ENCODE results near the gene STX18.
"Not testable (repeated sequence)": the region's sequence is repeated elsewhere in the genome, so short reads cannot be mapped to it uniquely, and the experiment has no call there.

The STX18 gene

GRCh38 chr4:4518747-4519146 is 23.1 kb downstream of the STX18 start:
- in situ Hi-C loops (cut with MboI; ENCODE audit: low pct_unique_long_range_greater_than_20kb, low sequenced_read_pairs, unreplicated experiment): no loop called here
- TF ChIP-seq CTCF (IDR thresholded peaks at IDR 0.05; ENCODE audit: extremely low read depth, insufficient read depth, missing control alignments): no peak
- DNase-seq (ENCODE audit: low spot score): no peak

- no peak for TF ChIP-seq CTCF (IDR thresholded peaks at IDR 0.05; ENCODE audit: extremely low read depth, insufficient read depth, missing control alignments)
- in situ Hi-C loops (cut with MboI; ENCODE audit: low pct_unique_long_range_greater_than_20kb, low sequenced_read_pairs, unreplicated experiment): no loop called here
- DNase-seq (ENCODE audit: low spot score): no peak
Measured at GRCh38 chr4:4514786-4515185, 27.1 kb downstream of the STX18 start.

- DNase-seq (ENCODE audit: low spot score): no peak
- no peak for TF ChIP-seq CTCF (IDR thresholded peaks at IDR 0.05; ENCODE audit: extremely low read depth, insufficient read depth, missing control alignments)
- in situ Hi-C loops (cut with MboI; ENCODE audit: low pct_unique_long_range_greater_than_20kb, low sequenced_read_pairs, unreplicated experiment): no loop called here
Measured at GRCh38 chr4:4512282-4512681, 29.6 kb downstream of the STX18 start.

GRCh38 chr4:4510641-4511040 is 31.2 kb downstream of the STX18 start:
- in situ Hi-C loops (cut with MboI; ENCODE audit: low pct_unique_long_range_greater_than_20kb, low sequenced_read_pairs, unreplicated experiment); DNase-seq (ENCODE audit: low spot score): not testable (repeated sequence)

GRCh38 chr4:4509521-4509920 is 32.3 kb downstream of the STX18 start:
- in situ Hi-C loops (cut with MboI; ENCODE audit: low pct_unique_long_range_greater_than_20kb, low sequenced_read_pairs, unreplicated experiment): no loop called here
- no peak for DNase-seq (ENCODE audit: low spot score)
- TF ChIP-seq CTCF (IDR thresholded peaks at IDR 0.05; ENCODE audit: extremely low read depth, insufficient read depth, missing control alignments): no peak

- in situ Hi-C loops (cut with MboI; ENCODE audit: low pct_unique_long_range_greater_than_20kb, low sequenced_read_pairs, unreplicated experiment): no loop called here
- peak; percentile 20 for DNase-seq (ENCODE audit: low spot score)
- TF ChIP-seq CTCF (IDR thresholded peaks at IDR 0.05; ENCODE audit: extremely low read depth, insufficient read depth, missing control alignments): peak; percentile 52
Measured at GRCh38 chr4:4507923-4508322, 33.9 kb downstream of the STX18 start.

- DNase-seq (ENCODE audit: low spot score): no peak
- in situ Hi-C loops (cut with MboI; ENCODE audit: low pct_unique_long_range_greater_than_20kb, low sequenced_read_pairs, unreplicated experiment): no loop called here
- no peak for TF ChIP-seq CTCF (IDR thresholded peaks at IDR 0.05; ENCODE audit: extremely low read depth, insufficient read depth, missing control alignments)
Measured at GRCh38 chr4:4507403-4507802, 34.4 kb downstream of the STX18 start.

All from GM13977 (cell line).